ENCODE data around the gene TCAP.

- TF ChIP-seq CTCF (IDR thresholded peaks at IDR 0.05; ENCODE audit: insufficient read depth, low read length, poor library complexity, severe bottlenecking) (no peak), EZH2phosphoT487 (conservative IDR thresholded peaks at IDR 0.05; ENCODE audit: low read length) (no peak)
Observed at GRCh38 chr17:39703913-39704312, 38.8 kb downstream of the TCAP start.

Measured in SU-DHL-6 (cell line).